Measurements from ENCODE around the gene RTN1.

RTN1 gene

DNA sequence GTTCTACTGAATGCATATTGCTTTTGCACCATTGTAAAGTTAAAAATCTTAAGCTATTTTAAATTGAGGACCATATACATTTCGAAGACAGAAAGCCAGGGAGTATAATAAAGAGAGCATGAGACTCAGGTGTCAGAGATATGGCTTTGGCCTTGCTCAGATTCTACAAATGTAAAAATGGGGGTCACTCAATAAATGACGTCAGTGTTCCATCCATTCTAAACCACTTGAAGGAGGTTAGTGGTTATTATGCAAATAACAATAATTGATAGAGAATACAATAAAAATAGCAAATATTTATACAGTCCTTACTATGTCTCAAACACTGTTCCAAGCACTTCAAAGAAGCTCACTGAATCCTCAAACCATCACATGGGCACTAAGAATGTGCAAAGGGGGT lies 20.1 kb downstream of the RTN1 start:
- no peak for DNase-seq (ENCODE audit: low read depth in 2 of 2)

DNA sequence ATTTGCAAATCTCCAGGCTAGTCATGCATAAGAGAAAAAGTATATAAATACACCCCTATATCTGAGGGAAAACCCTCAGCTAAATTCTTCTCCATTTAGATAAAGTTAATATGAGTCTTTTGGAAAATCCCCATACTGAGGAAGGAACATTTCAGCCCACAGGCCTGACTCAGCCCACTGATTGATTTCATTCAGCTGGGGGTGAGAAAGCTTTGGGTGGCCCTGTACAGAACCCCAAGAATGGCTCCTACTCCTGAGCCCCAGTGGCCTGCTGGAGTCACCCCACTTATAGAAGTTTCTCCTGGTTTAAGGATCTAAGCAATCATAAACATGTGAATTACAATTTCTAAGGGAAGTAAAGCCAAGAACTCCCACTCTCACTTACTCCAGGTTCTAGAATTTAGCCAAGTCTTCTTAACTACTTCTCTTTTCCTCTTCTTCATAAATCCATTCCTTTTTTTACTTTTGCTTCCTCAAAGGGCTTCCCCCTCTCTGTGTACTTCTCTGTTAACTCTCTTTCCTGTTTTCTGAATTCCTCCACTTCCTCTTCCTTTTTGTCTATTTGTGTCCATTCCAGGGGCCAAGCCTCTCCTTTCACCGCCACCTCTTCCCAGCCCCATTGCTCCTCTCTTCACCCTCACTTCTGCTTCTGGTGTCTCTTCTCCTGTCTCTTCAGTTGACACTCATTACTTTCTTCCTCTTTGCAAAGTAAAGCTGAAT lies 21.0 kb downstream of the RTN1 start:
- DNase-seq (ENCODE audit: low read depth in 2 of 2), result no peak

DNA sequence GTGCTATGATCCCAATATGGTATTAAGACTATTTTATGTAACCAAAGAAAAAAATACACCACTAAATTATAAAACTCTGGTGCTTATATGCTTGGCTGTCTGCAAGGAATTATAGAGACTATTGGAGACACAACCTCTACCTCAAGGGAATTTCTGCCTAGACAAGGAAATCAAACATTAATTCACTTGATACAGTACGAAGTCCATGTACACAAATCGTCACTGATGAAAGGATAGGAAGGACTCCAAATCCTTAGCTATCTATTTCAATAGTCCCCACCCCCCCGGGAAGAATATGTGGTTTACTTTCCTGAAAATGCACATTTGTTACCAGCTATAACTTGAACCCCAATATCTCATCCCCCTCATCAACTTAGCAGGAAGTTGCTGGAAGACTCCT lies 21.9 kb downstream of the RTN1 start:
- DNase-seq (ENCODE audit: low read depth in 2 of 2), result no peak

DNA sequence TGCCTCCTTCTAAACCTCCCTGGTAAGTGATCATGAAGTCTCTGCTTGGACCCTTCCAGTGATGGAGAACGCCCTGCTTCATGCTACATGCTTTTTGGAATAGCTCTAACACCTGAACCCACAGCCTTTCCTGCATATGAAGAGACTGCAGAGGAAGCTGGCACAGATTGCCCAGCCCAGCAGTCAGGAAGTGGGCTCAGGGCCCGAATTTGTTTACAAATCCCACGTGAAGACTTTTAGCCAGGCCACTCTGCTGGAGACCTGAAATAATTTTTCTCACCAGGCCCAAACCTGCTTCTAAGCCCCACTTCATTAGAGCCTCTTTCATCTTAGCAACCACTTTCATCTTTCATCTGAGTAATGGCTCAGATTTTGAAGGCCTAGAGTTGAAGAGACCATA lies 22.9 kb downstream of the RTN1 start:
- DNase-seq (ENCODE audit: low read depth in 2 of 2), result no peak

DNA sequence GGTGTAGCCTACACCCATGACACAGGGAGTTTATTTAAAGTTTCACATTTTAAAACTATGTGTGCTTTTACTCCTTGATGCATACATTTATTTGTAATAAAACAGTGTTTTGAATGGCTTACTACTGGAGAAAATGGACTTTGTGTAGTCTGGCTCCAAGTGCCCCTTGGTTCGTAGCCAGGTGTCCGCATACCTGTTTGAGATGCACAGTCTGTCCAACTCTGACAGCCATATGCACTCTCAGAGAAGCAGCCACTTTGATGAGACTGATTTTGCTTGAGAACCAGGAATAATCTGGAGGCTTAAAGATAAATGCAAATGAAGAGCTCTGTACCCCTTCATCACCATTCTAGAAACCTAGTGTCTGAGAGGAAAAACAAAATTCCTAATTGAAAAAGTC lies 24.0 kb downstream of the RTN1 start:
- no peak for DNase-seq (ENCODE audit: low read depth in 2 of 2)

DNA sequence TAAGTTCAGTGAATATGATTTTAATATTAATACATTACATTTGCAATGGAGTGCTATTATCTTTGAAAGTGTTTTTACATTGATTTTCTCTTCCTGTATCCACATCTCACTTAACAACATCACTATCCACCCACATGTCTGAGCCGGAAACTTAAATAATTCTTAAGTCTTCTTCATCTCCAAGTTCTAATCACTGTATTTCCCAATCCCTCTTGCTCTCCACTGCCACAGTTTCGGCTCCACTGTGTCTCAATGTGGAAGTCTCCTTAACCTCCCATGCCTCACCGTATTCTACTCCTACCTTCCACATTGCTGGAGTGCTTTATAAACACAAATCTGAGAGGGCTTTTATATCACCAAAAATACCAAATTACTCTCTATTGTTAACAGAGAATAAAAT lies 25.3 kb downstream of the RTN1 start:
- no peak for DNase-seq (ENCODE audit: low read depth in 2 of 2)

DNA sequence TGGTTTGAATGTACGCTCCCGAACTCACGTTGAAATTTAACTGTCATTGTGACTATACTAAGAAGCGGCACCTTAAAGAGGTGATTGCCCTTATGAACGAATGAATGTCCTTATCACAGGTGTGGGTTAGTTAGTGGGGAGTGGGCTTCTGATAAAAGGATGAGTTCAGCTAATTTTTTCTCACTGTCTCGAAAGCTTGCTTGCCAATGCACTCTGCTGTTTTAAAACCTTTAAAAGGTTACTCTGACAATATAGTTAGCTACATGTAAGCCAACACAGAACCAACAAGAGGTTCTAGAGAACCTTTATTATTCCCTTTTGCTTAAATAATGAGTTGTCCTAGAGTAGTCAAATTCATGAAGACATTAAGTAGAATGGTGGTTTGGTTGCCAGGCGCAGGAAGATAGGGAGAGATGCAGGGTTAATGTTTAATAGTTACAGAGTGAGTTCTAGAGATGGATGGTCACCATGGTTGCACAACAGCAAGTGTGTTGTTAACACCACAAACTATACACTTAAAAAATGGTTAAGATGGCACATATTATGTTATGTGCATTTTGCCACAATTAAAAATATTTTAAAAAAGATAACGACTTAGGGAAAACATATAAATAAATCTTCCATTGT lies 26.3 kb downstream of the RTN1 start:
- DNase-seq (ENCODE audit: low read depth in 2 of 2), result no peak

DNA sequence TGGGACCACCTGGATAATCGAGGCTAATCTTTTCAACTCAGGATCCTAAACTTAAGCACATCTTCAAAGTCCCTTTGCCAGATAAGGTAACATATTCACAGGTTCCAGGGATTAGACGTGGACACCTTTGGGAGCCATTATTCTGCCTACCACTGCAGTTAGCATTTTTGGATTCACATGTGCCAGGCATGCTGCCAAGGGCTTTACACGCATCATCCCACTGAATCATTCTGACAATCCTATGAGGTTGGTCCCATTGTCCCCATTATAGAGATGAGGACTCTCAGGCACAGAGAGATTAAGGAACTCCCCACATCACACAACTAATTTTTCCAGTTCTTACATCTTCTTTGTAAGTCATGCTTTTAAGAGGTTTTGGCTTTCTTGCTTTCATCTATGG lies 34.5 kb downstream of the RTN1 start:
- no peak for DNase-seq (ENCODE audit: low read depth in 2 of 2)

DNA sequence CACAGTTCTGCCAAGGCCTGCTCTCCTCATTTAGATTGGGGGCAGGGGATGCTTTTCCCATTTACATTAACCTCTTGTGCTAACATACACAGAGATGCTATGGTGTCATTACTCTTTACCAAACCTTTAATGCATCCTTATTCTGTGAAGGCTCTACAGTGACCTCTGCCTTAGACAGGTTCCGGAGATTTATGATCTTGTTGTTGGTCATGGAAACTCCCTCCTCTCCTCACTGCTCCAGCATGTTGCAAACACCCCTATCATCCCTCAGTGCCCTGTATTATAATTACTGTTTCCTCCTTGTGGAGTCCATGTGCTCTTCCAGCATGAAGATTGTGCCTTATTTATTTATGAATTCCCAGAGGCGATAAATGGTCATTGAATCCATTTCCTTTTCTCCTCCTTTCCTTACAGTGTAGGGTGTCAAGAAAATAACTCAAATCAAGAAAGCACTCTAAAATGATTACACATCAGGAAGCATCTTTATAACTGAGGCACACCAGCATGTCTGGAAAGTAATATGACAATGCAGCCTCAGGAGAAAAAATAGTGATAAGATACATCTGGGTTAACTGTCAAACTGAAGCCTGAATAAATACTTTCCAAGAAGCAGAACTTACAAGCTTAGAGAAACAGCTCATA lies 37.8 kb downstream of the RTN1 start:
- DNase-seq (ENCODE audit: low read depth in 2 of 2), result no peak

DNA sequence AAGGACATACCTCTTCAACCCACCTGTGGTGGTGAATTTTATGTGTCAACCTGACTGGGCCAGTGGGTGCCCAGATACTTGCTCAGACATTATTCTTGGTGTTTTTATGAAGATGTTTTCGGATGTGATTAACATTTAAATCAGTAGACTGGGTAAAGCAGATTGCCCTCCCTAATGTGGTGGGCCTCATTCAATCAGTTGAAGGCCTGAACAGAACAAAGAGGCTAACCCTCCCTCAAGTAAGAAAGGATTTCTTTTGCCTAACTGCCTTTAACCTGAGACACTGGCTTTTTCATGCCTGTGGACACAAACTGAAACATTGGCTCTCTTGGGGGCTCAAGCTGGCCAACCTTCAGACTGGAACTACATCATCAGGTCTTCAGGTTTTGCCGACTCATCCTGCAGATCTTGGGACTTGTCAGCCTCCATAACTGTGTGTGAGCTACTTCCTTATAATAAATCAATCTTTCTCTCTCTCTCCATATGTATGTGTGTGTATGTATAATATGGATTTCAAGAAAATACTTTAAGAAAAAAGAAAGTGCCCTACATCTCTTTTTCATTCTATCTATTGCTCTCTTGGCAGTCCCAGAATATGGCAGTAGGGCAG lies 39.4 kb downstream of the RTN1 start:
- no peak for DNase-seq (ENCODE audit: low read depth in 2 of 2)

DNA sequence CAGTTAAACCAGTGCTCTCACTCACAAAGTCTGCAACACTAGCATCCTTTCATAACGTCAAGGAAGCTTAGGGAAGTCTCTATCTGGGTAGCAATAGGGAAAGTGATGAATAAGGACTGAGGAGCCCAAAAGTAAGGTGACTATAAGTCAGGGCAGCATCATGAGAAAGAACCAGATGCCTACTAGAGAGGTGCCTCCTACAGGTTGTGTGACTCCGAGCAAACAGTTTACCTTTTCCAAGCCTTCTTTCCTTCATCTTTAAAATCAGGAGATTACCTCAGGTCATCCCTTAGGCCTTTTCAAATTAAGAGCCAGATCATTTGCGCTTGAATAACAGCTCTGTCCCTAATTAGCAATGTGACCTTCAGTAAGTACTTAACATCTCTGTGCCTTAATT lies 40.2 kb downstream of the RTN1 start:
- no peak for DNase-seq (ENCODE audit: low read depth in 2 of 2)

DNA sequence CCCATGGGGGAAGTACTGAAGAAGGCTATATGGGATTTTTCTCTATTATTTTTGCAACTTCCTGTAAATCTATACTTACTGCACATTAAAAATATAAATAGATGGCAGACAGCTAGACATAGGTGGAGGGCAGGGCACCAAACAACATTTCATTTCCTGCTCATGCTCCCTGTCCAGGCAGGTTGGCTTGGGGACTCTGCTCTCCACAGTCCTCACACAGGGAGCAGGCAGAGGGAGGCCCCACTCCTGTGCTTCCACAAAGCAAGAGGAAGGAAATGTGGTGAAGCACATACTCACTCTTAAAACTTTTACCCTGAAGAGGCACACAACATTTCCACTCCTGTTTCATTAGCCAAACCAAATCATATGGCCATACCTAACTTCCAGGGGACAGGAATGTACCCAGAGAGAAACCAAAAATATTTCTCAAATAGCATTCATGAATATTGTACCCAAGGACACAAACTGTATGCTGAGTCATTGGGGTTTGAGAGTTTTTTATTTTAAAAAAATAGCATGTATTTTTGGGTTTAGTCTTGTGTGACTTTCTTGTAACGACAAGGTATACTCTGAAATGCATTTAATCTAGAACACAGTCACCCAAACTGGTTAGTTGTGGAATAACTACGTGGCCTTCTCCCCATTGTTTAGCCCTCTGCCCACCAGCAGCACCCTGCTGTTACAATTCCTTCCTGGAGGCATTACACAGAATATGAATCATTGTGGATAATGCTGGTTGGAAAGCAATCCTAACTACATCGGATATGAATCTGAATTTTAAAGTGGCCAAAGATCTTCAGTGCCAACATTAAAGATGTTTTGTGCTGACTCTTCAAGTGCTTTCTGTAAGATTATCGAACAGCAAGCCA lies 40.9 kb downstream of the RTN1 start:
- DNase-seq (ENCODE audit: low read depth in 2 of 2), result no peak

DNA sequence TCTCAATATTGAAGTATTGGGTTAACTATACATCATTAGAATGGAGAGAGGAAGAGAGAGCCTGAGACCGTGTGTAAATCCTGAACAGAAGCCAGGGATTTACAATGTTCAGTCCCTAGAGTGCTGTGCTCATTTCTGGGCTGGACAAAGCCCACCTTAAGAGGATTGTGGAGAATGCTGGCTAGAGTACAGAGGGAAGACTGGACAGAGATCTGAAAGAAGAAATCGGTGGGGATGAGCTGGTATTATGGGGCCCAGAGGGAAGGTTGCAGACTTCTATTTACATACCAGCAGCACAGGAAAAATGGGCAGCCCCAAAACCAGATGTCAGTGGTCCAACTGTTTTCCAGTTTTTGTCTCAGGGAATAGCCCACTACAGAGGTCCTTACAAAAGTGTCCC lies 42.3 kb downstream of the RTN1 start:
- no peak for DNase-seq (ENCODE audit: low read depth in 2 of 2)

DNA sequence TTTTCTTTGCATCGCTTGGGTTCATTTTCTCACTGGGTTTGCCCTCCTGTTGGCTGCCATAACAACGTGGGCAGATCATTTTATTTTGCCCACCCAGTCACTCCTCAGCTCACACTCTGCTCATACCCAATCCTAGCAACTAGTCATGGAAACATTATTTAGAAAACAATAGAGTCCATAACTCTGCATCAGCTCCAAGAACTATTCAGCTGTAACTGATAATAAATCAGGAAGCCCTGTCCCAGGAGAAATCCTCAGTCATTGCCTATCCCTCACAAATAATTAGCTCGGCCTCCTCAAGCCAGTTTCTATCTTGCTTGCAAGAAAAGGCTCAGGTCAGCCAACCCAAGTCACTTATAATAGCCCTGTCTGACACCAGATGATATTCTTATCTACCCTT lies 43.2 kb downstream of the RTN1 start:
- no peak for DNase-seq (ENCODE audit: low read depth in 2 of 2)

DNA sequence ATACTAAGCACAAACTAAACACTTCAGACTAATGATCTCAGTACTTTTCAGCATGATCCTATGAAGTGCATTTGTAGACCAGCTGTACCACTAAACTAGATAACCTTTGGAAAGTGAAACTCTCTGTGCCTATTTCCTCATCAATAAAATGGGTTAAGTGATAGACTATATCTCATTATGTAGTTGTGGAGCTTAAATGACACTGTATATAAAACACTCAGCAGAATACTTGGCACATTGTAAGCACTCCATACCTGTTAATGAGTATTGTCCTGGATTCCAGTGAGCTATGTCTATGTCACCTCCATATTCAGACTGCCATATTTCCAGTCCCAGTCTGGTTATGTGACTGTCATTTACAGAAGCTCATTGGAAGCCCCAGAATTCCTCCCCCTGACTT lies 44.4 kb downstream of the RTN1 start:
- DNase-seq (ENCODE audit: low read depth in 2 of 2), result no peak

DNA sequence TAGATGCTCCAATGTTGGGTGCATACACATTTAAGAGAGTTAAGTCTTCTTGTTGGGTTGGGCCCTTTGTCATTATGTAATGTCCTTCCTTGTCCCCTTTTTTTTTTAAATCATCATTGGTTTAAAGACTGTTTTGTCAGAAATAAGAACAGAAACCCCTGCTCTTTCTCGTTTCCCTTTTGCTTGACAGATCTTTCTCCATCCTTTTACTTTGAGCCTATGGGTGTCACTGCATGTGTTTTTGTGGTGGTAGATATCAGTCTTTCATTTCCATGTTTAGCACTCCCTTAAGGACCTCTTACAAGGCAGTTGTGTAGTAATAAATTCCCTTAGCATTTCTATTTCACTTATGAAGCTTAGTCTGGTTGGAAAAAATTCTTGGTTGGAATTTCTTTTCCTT lies 47.4 kb downstream of the RTN1 start:
- no peak for DNase-seq (ENCODE audit: low read depth in 2 of 2)

DNA sequence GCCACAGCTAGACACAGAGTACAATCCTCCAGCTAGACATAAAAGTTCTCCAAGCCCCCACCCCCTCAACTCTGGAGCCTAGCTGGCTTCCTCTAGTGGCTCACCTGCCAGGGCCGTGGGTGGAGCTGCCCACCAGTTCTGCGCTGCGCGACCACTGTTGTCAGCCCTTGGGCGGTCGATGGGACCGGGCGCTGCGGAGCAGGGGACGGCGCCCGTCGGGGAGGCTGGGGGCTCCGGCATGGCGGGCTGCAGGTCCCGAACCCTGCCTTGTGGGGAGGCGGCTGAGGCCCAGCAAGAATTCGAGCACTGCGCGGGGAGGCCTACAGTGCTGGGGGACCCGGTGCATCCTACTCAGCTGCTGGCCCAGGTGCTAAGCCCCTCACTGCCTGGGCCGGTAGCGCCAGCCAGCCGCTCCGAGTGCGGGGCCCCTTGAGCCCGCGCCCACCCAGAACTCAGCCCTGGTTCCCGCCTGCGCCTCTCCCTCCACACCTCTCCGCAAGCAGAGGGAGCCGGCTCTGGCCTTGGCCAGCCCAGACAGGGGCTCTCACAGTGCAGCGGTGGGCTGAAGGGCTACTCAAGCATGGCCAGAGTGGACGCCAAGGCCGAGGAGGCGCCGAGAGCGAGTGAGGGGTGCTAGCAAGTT lies 51.0 kb downstream of the RTN1 start:
- DNase-seq (ENCODE audit: low read depth in 2 of 2), result no peak

DNA sequence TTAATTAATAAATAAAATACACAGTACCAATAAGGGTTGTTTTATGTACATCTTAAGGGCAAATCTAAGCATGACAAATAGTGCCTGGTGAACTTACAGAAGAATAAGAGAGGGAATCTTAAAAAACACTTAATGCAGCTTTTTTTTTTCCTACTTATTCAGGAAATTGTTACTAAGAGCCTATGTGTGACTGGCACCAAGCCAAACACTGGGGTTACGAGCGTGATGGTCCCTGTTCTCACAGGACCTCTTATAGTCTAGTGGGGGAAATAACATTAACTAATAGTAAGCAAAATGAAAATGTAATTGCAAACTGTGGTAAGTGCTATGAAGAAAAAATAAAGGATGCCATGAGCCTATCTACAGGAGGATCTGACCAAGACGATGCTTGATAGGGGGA lies 53.6 kb downstream of the RTN1 start:
- DNase-seq (ENCODE audit: low read depth in 2 of 2), result no peak

DNA sequence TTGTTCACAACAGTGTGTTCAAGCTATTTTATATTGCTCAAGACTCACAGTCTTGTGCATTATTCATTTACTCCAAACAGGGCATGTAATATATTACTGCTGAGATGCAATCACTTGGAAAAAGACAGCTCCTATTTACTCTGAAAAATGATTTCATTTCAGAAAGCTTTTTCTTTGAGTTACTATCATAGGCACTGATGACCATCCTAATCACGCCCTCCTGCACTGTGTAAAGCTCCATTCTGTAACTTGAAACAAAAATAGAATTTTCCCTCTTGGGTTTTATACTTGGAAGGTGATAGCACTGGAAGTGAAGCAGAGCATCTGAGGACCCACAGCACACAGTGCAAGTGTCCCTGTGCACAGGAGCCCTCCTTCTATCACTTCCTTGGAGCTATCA lies 55.6 kb downstream of the RTN1 start:
- DNase-seq (ENCODE audit: low read depth in 2 of 2), result no peak

DNA sequence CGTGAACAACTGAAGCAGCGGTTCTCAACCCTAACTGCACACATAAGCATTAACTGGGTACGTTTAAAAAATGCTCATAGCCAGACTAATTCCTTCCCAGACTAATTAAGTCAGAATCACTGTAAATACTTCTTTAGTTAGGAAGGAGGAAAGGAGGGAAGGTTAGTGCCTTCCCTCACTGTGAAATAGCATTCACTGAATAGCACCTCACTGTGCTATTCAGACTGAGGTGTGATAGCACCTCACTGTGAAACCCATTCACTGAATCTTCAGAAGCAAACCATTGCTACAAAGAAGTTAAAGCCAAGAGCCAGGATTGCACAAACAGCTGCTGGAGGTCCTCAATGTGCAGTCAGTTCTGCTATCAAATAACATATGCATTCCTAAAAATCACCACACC lies 58.8 kb downstream of the RTN1 start:
- DNase-seq (ENCODE audit: low read depth in 2 of 2), result no peak

DNA sequence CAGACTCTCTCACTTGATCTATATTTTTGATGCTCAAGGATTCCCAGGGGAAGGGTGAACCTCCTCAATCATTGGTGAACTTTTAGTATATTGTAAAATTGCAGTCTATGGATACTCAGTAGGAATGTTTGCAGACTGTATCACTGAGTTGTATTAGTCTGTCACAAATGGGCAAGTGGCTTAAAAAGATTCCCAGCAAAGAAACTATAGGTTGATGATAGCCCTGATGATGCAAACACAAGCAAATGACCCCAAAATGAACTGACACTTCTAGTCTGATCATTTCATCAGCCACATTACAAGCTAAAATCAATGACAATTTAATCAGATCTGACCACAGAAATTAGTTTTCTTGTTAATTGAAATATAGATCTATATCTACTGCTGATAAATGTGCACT lies 59.5 kb downstream of the RTN1 start:
- no peak for DNase-seq (ENCODE audit: low read depth in 2 of 2)

Measured in stimulated activated CD8-positive, alpha-beta memory T cell treated with anti-CD3 and anti-CD28 coated beads, Interleukin-7, amount 100 ng/mL, for 4 hours (primary cell).